H1 (cell line): ENCODE measurements around the gene RAD51B. TPM values are rescaled to one million over a fixed set of nuclear protein-coding genes. Genes with fewer than 3 reads are reported as not detected.

Experiments
- CTCF ChIA-PET: fragments of 300-600 bp; sonication (Branson Sonifier 250); formaldehyde crosslinking; loops from one replicate; lab custom pipeline; 2021; ENCODE audit not compliant: partially characterized antibody; lab: Charles Lee
- POLR2A ChIA-PET: fragments of 300-600 bp; sonication (Branson Sonifier 250); formaldehyde crosslinking; loops from one replicate; lab custom pipeline; 2021; ENCODE audit warnings: inconsistent platforms; ENCODE audit not compliant: partially characterized antibody; lab: Charles Lee
- DNase-seq, 2 experiments: peaks; one replicate each; pipeline versions ENCODE4 v3.0.0 to v3.0.0-alpha.2; 2010 to 2022; ENCODE audit warnings: low spot score in 2 of 2, low read depth in 1 of 2, mixed read lengths in 1 of 2
- FAIRE-seq: peaks from 2 replicates; lab custom pipeline; 2011; peaks lifted over from hg19 to GRCh38; lab: Jason Lieb, UNC
- H2AFZ ChIP-seq: 2 replicates; pipeline ENCODE4 v1.8.1; 2012; ENCODE audit warnings: low read length, inconsistent platforms
- H2AK5ac ChIP-seq: 2 replicates; pipeline ENCODE4 v1.6.1; 2013; ENCODE audit warnings: low read depth, low read length
- H2BK120ac ChIP-seq: replicated peaks from 2 replicates; pipeline ENCODE3; 2013; ENCODE audit warnings: low read depth, low read length, inconsistent platforms
- H2BK12ac ChIP-seq: 2 replicates; pipeline ENCODE4 v1.6.1; 2013; ENCODE audit warnings: low read depth, low read length
- H2BK15ac ChIP-seq: 2 replicates; pipeline ENCODE4 v1.6.1; 2013; ENCODE audit warnings: low read length
- H2BK20ac ChIP-seq: 2 replicates; pipeline ENCODE4 v1.6.1; 2013; ENCODE audit warnings: low read length
- H2BK5ac ChIP-seq: 2 replicates; pipeline ENCODE4 v1.6.1; 2013; ENCODE audit warnings: low read depth, low read length
- H3K14ac ChIP-seq: 2 replicates; pipeline ENCODE4 v1.6.1; 2013; ENCODE audit warnings: inconsistent platforms; ENCODE audit not compliant: insufficient read length
- H3K18ac ChIP-seq: 2 replicates; pipeline ENCODE4 v1.6.1; 2013; ENCODE audit warnings: low read length; ENCODE audit errors: extremely low read depth
- H3K23ac ChIP-seq: 2 replicates; pipeline ENCODE4 v1.6.1; 2013; ENCODE audit warnings: inconsistent platforms; ENCODE audit not compliant: insufficient read length
- H3K23me2 ChIP-seq: 2 replicates; pipeline ENCODE4 v1.6.1; 2013; ENCODE audit warnings: low read depth, low read length
- H3K27ac ChIP-seq: 2 replicates; pipeline ENCODE4 v1.6.1; 2011; ENCODE audit warnings: low read depth, low read length, inconsistent platforms
- H3K27me3 ChIP-seq, 4 experiments: replicated peaks in 1 of 4; 1 replicate in 1 of 4; 2 replicates in 3 of 4; pipeline versions ENCODE4 v1.6.1 to v1.8.1; 2011 to 2013; ENCODE audit warnings: low read length in 3 of 4, mild to moderate bottlenecking in 3 of 4, inconsistent platforms in 2 of 4, mixed read lengths in 2 of 4, moderate library complexity in 1 of 4; ENCODE audit not compliant: control insufficient read depth in 3 of 4, insufficient read depth in 3 of 4; ENCODE audit errors: extremely low read depth in 1 of 4
- H3K36me3 ChIP-seq, 4 experiments: 2 replicates each; pipeline versions ENCODE4 v1.6.1 to v1.8.1; 2011 to 2013; ENCODE audit warnings: mild to moderate bottlenecking in 4 of 4, low read length in 3 of 4, moderate library complexity in 2 of 4, control low read depth in 1 of 4, inconsistent platforms in 1 of 4; ENCODE audit not compliant: insufficient read depth in 4 of 4, control insufficient read depth in 2 of 4
- H3K4ac ChIP-seq: replicated peaks from 2 replicates; pipeline ENCODE3; 2013; ENCODE audit warnings: low read length, low read depth, mixed read lengths, inconsistent platforms; ENCODE audit not compliant: insufficient read length
- H3K4me1 ChIP-seq, 4 experiments: replicated peaks in 1 of 4; 1 replicate in 1 of 4; 2 replicates in 3 of 4; pipeline versions ENCODE4 v1.6.1 to v1.8.1; 2011 to 2013; ENCODE audit warnings: low read length in 3 of 4, inconsistent platforms in 2 of 4, mixed read lengths in 1 of 4; ENCODE audit not compliant: insufficient read depth in 4 of 4, control insufficient read depth in 3 of 4
- H3K4me2 ChIP-seq, 2 experiments: 2 replicates each; pipeline versions ENCODE4 v1.6.1 to v1.8.1; 2011 to 2013; ENCODE audit warnings: low read depth in 2 of 2, low read length in 2 of 2, control low read depth in 1 of 2, inconsistent platforms in 1 of 2, mild to moderate bottlenecking in 1 of 2; ENCODE audit not compliant: insufficient read depth in 1 of 2
- H3K4me3 ChIP-seq, 4 experiments: fragments of 200-600, 300-600 bp in 1 of 4; sonication (generic), shearing (Covaris generic), sonication (Bioruptor Twin) in 1 of 4; 2 replicates each; pipeline versions ENCODE4 v1.5.1 to v1.8.1; 2011 to 2016; ENCODE audit warnings: low read length in 4 of 4, low read depth in 3 of 4, control low read depth in 2 of 4, inconsistent platforms in 2 of 4, mild to moderate bottlenecking in 2 of 4, mixed read lengths in 1 of 4, moderate library complexity in 1 of 4; ENCODE audit not compliant: insufficient read depth in 2 of 4; ENCODE audit errors: extremely low read depth in 1 of 4
- H3K56ac ChIP-seq: replicated peaks from 2 replicates; pipeline ENCODE3; 2013; ENCODE audit warnings: low read depth, mild to moderate bottlenecking, mixed read lengths, low read length, inconsistent platforms; ENCODE audit not compliant: insufficient read length
- H3K79me1 ChIP-seq: 2 replicates; pipeline ENCODE4 v1.6.1; 2013; ENCODE audit warnings: low read depth, low read length, control low read depth
- H3K79me2 ChIP-seq, 2 experiments: 2 replicates each; pipeline versions ENCODE4 v1.6.1 to v1.8.1; 2012 to 2013; ENCODE audit warnings: low read length in 2 of 2, mild to moderate bottlenecking in 2 of 2, inconsistent platforms in 1 of 2; ENCODE audit not compliant: insufficient read depth in 2 of 2, control insufficient read depth in 1 of 2
- H3K9ac ChIP-seq, 4 experiments: replicated peaks in 1 of 4; 1 replicate in 1 of 4; 2 replicates in 3 of 4; pipeline versions ENCODE4 v1.6.1 to v1.8.1; 2011 to 2013; ENCODE audit warnings: low read depth in 3 of 4, low read length in 3 of 4, control low read depth in 2 of 4, mild to moderate bottlenecking in 2 of 4, moderate library complexity in 2 of 4, inconsistent platforms in 1 of 4; ENCODE audit errors: extremely low read depth in 1 of 4
- H3K9me3 ChIP-seq, 2 experiments: 2 replicates each; pipeline versions ENCODE4 v1.6.1 to v1.8.1; 2012 to 2013; ENCODE audit warnings: mild to moderate bottlenecking in 2 of 2, moderate library complexity in 2 of 2, control low read depth in 1 of 2, inconsistent platforms in 1 of 2, low read depth in 1 of 2, low read length in 1 of 2, mixed read lengths in 1 of 2; ENCODE audit not compliant: insufficient read depth in 2 of 2
- H4K20me1 ChIP-seq, 2 experiments: replicated peaks in 1 of 2; 2 replicates each; pipeline versions ENCODE3 to v1.8.1; 2011 to 2013; ENCODE audit warnings: inconsistent platforms in 2 of 2, low read length in 2 of 2, mild to moderate bottlenecking in 1 of 2; ENCODE audit not compliant: insufficient read depth in 2 of 2, control insufficient read depth in 1 of 2
- H4K5ac ChIP-seq: 2 replicates; pipeline ENCODE4 v1.6.1; 2013; ENCODE audit warnings: low read length, low read depth, mixed read lengths, inconsistent platforms; ENCODE audit not compliant: insufficient read length
- H4K8ac ChIP-seq: 2 replicates; pipeline ENCODE4 v1.8.0; 2013; ENCODE audit warnings: mild to moderate bottlenecking, moderate library complexity, low read length, inconsistent platforms; ENCODE audit not compliant: insufficient read depth; ENCODE audit errors: extremely low read depth
- H4K91ac ChIP-seq: replicated peaks from 2 replicates; pipeline ENCODE3; 2013; ENCODE audit warnings: low read length, mixed read lengths, inconsistent platforms; ENCODE audit not compliant: insufficient read length
- ASH2L ChIP-seq: fragments of 200-600, 300-600 bp; sonication (generic); IDR thresholded peaks from one replicate; pipeline ENCODE4 v1.7.1; 2017; ENCODE audit warnings: low read length
- BACH1 ChIP-seq: IDR thresholded peaks from 2 replicates; pipeline ENCODE4 v1.6.1; 2012; ENCODE audit warnings: low read length, improper control_type of control experiment
- EZH2 ChIP-seq: fragments of 200-600 bp; sonication (generic); IDR thresholded peaks from 2 replicates; pipeline ENCODE4 v1.7.1; 2012; ENCODE audit warnings: low read depth, mild to moderate bottlenecking, moderate library complexity, low read length, inconsistent platforms; ENCODE audit not compliant: severe bottlenecking
- GABPA ChIP-seq: IDR thresholded peaks from 2 replicates; pipeline ENCODE4 v1.6.1; 2011; ENCODE audit warnings: mild to moderate bottlenecking, low read length, moderate library complexity, borderline replicate concordance; ENCODE audit not compliant: insufficient read depth
- JUN ChIP-seq: IDR thresholded peaks from 2 replicates; pipeline ENCODE4 v1.6.1; 2011; ENCODE audit warnings: low read depth, mild to moderate bottlenecking, improper control_type of control experiment, low read length
- RBBP5 ChIP-seq: IDR thresholded peaks from 2 replicates; pipeline ENCODE4 v1.7.1; 2012; ENCODE audit warnings: low read depth, mild to moderate bottlenecking, inconsistent platforms, low read length, moderate library complexity, borderline replicate concordance
- SP2 ChIP-seq: IDR thresholded peaks from 2 replicates; pipeline ENCODE4 v1.6.1; 2012; ENCODE audit warnings: mild to moderate bottlenecking, low read length, inconsistent platforms
- USF2 ChIP-seq: IDR thresholded peaks from 2 replicates; pipeline ENCODE4 v1.6.1; 2011; ENCODE audit warnings: low read length, improper control_type of control experiment
- ZNF274 ChIP-seq: IDR thresholded peaks from 2 replicates; pipeline ENCODE4 v1.7.0; 2012; ENCODE audit warnings: low read length, borderline replicate concordance; ENCODE audit errors: extremely low read depth
- WGBS, 2 experiments: shearing (Covaris generic) in 1 of 2; methylation state at CpG; one replicate each; pipeline versions ENCODE4 v1.1.6 to v1.1.7; 2013 to 2015; ENCODE audit warnings: low lambda C conversion rate in 2 of 2, mixed read lengths in 2 of 2, inconsistent platforms in 1 of 2, low coverage in 1 of 2, missing lambda C conversion rate in 1 of 2; ENCODE audit not compliant: insufficient replicate concordance in 2 of 2, insufficient coverage in 1 of 2, insufficient read length in 1 of 2; ENCODE audit errors: extremely low coverage in 1 of 2, missing lambda C conversion rate in 1 of 2; 5-methylcytosine and 5-hydroxymethylcytosine counted together
- polyA plus RNA-seq, 7 experiments: library from polyadenylated mRNA; depleted of rRNA in 3 of 7; stranded (reverse) in 5 of 7; unstranded in 2 of 7; fragments of >200 nt in 5 of 7; fragments of 200-250 nt in 2 of 7; gene quantifications; 1 replicate in 5 of 7; 2 replicates in 1 of 7; 4 replicates in 1 of 7; pipeline versions ENCODE4 v1.2.1 to v1.2.3, GENCODE V29; 2011 to 2013; ENCODE audit warnings: missing spikeins in 2 of 7, mixed read lengths in 2 of 7
- total RNA-seq: library from RNA; stranded (reverse); fragmentation: NEBNext Ultra II Directional; extraction: Animal tissue kit (Norgen Biotek cat#: 25700); gene quantifications from 2 replicates; pipeline ENCODE4 v1.2.1, GENCODE V29; 2021
- TF ChIP-seq, protein P1 (sequence below): IDR thresholded peaks from 2 replicates; pipeline ENCODE4 v1.6.1; 2012; ENCODE audit warnings: inconsistent platforms

The RAD51B gene
- total and polyA plus RNA-seq, 2 of the 8 experiments (the other 6 are each of a cell fraction or from before 2014, with no cell fraction given): 3.9 to 14.9 TPM

- Histone ChIP-seq H3K4me3 (no peak overlapping the region), H3K4me1 (peaks cover 0 to 12% (median 9%) of the 10 kb centered on the region in 4 experiments; a peak in 5 of 7 replicates), H3K27me3 (no peaks in the 10 kb centered on the region), H2BK20ac (peak overlapping the region; percentile 11; the same call in 1 of the 2 replicates), H3K18ac (no peak overlapping the region; the same call in 1 of the 2 replicates), H3K23ac (no peak overlapping the region), H3K56ac (no peak overlapping the region), H3K4me2 (no peak overlapping the region), H3K23me2 (no peaks in the 10 kb centered on the region), H3K4ac (no peak overlapping the region), H3K27ac (no peak overlapping the region), H2AFZ (no peak overlapping the region), H2AK5ac (no peak overlapping the region), H4K91ac (no peak overlapping the region), H3K36me3 (no peaks in the 10 kb centered on the region), H3K9me3 (peaks cover 2 to 5% of the 10 kb centered on the region in 2 experiments; a peak in 1 of 4 replicates), H2BK5ac (no peak overlapping the region), H3K79me1 (no peaks in the 10 kb centered on the region), H2BK15ac (0 out of 2 replicates have a peak overlapping the region, but pooled peaks have one; percentile 22), H3K79me2 (no peaks in the 10 kb centered on the region), H4K8ac (no peak overlapping the region), H3K14ac (no peak overlapping the region), H4K20me1 (no peaks in the 10 kb centered on the region), H2BK120ac (no peak overlapping the region), H4K5ac (no peak overlapping the region), H2BK12ac (peak overlapping the region; percentile 18; the same call in 1 of the 2 replicates), H3K9ac (no peak overlapping the region)
- DNase-seq (no peak), FAIRE-seq (no peak)
- ChIA-PET CTCF (interaction anchor here (1.0 to 1.9 kb wide), 4 partner anchors 10 to 204 kb away, joined by 4 to 5 read pairs (median 4); no protein-coding TSS in a partner anchor), POLR2A (interaction anchor here (0.9 to 2.5 kb wide), 3 partner anchors 20 to 341 kb away, joined by 3 to 9 read pairs (median 4); partner anchors contain the start of gene ZFP36L1)
- 94% methylated on average over 4 of the region's 4 CpGs; no CpG with 5 or more reads in 1 of the 2 experiments for WGBS, 2 experiments
- TF ChIP-seq, protein P1, sequence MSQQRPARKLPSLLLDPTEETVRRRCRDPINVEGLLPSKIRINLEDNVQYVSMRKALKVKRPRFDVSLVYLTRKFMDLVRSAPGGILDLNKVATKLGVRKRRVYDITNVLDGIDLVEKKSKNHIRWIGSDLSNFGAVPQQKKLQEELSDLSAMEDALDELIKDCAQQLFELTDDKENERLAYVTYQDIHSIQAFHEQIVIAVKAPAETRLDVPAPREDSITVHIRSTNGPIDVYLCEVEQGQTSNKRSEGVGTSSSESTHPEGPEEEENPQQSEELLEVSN: no peak
- TF ChIP-seq EZH2: no peak
- no peak for TF ChIP-seq USF2
- no peak for TF ChIP-seq ASH2L
- no peak for TF ChIP-seq JUN
- no peak for TF ChIP-seq SP2
- no peak for TF ChIP-seq RBBP5
- TF ChIP-seq GABPA: no peak
- TF ChIP-seq BACH1: no peak
- TF ChIP-seq ZNF274: no peak
These were observed 632.3 kb downstream of the RAD51B start for GRCh38 chr14:68451696-68452373.
